ENCODE results near the gene CLEC2A.

CLEC2A gene

GRCh38 chr12:9872162-9872561 is 60.0 kb downstream of the CLEC2A start:
- TF ChIP-seq CTCF (IDR thresholded peaks at IDR 0.05; ENCODE audit: borderline replicate concordance, insufficient read depth, low read depth, low read length) = no peak
- H3K4me3 ChIP-seq (ENCODE audit: low read depth, low read length) = no peak overlapping the region

GRCh38 chr12:9870286-9870866 is 61.8 kb downstream of the CLEC2A start:
- no peak overlapping the region for H3K4me3 ChIP-seq (ENCODE audit: low read depth, low read length)
- TF ChIP-seq CTCF (IDR thresholded peaks at IDR 0.05; ENCODE audit: borderline replicate concordance, insufficient read depth, low read depth, low read length) = no peak

GRCh38 chr12:9869307-9870161 is 62.6 kb downstream of the CLEC2A start, which contains the start of gene CLEC2B:
CLEC2B (minus strand) TSS chr12:9869354.
- TF ChIP-seq CTCF (IDR thresholded peaks at IDR 0.05; ENCODE audit: borderline replicate concordance, insufficient read depth, low read depth, low read length) = no peak
- peak within 1 kb of the TSS; percentile 38 for H3K4me3 ChIP-seq (ENCODE audit: low read depth, low read length)

GRCh38 chr12:9868951-9869306 is 63.2 kb downstream of the CLEC2A start:
- TF ChIP-seq CTCF (IDR thresholded peaks at IDR 0.05; ENCODE audit: borderline replicate concordance, insufficient read depth, low read depth, low read length) = no peak
- no peak overlapping the region for H3K4me3 ChIP-seq (ENCODE audit: low read depth, low read length)

- no peak overlapping the region for H3K4me3 ChIP-seq (ENCODE audit: low read depth, low read length)
- TF ChIP-seq CTCF (IDR thresholded peaks at IDR 0.05; ENCODE audit: borderline replicate concordance, insufficient read depth, low read depth, low read length) = no peak
Measured at GRCh38 chr12:9868311-9868801, 63.8 kb downstream of the CLEC2A start.

GRCh38 chr12:9867531-9867930 is 64.6 kb downstream of the CLEC2A start:
- TF ChIP-seq CTCF (IDR thresholded peaks at IDR 0.05; ENCODE audit: borderline replicate concordance, insufficient read depth, low read depth, low read length) = no peak
- no peak overlapping the region for H3K4me3 ChIP-seq (ENCODE audit: low read depth, low read length)

- H3K4me3 ChIP-seq (ENCODE audit: low read depth, low read length) = no peak overlapping the region
- TF ChIP-seq CTCF (IDR thresholded peaks at IDR 0.05; ENCODE audit: borderline replicate concordance, insufficient read depth, low read depth, low read length) = no peak
Measured at GRCh38 chr12:9866860-9867269, 65.3 kb downstream of the CLEC2A start.

Data from GM12875 (cell line).